ENCODE data around the gene ATPAF2.
A peak's percentile ranks its signal among the peaks of the same experiment; 100 is the strongest.

The ATPAF2 gene

GRCh38 chr17:17983376-17983775 lies 55.6 kb downstream of the ATPAF2 start:
- no peak for DNase-seq

GRCh38 chr17:17982801-17983200 lies 56.2 kb downstream of the ATPAF2 start:
- no peak for DNase-seq

GRCh38 chr17:17981330-17981729 lies 57.6 kb downstream of the ATPAF2 start:
- no peak for DNase-seq

GRCh38 chr17:17979778-17980177 lies 59.2 kb downstream of the ATPAF2 start:
- DNase-seq: no peak

- DNase-seq: no peak
Measured at GRCh38 chr17:17978481-17979424, 60.2 kb downstream of the ATPAF2 start.

GRCh38 chr17:17976931-17977570 lies 61.9 kb downstream of the ATPAF2 start:
- no peak for DNase-seq

GRCh38 chr17:17975436-17975835 lies 63.5 kb downstream of the ATPAF2 start:
- peak; percentile 40 for DNase-seq

- no peak for DNase-seq
Measured at GRCh38 chr17:17972952-17973254, 66.1 kb downstream of the ATPAF2 start.

GRCh38 chr17:17972126-17972951 lies 66.6 kb downstream of the ATPAF2 start, which contains the start of the genes DRC3 and TOM1L2:
DRC3 (plus strand) TSS chr17:17972862; CDS start chr17:17977599, 4,737 bp downstream.
TOM1L2 (minus strand) TSS chr17:17972400; CDS start chr17:17972313, 87 bp downstream.
- DNase-seq: peak; percentile 100

GRCh38 chr17:17971431-17972125 lies 67.4 kb downstream of the ATPAF2 start:
- no peak for DNase-seq

- no peak for DNase-seq
Measured at GRCh38 chr17:17970699-17971430, 68.1 kb downstream of the ATPAF2 start.
